Skeletal muscle satellite cell (primary cell): ENCODE measurements around the gene OGDH.
A peak's percentile ranks its signal among the peaks of the same experiment; 100 is the strongest.

Source experiments
- H3K27me3 ChIP-seq: 2 replicates; pipeline ENCODE4 v1.7.0; 2013; ENCODE audit warnings: low read length; ENCODE audit not compliant: control insufficient read depth, insufficient read depth
- H3K36me3 ChIP-seq: 2 replicates; pipeline ENCODE4 v1.7.0; 2013; ENCODE audit warnings: mild to moderate bottlenecking, control low read depth, low read length; ENCODE audit not compliant: insufficient read depth
- H3K4me1 ChIP-seq: 2 replicates; pipeline ENCODE4 v1.7.0; 2013; ENCODE audit warnings: low read length; ENCODE audit not compliant: control insufficient read depth, insufficient read depth
- H3K4me2 ChIP-seq: 2 replicates; pipeline ENCODE4 v1.7.0; 2013; ENCODE audit warnings: mild to moderate bottlenecking, low read length
- H3K4me3 ChIP-seq: 2 replicates; pipeline ENCODE4 v1.7.0; 2013; ENCODE audit warnings: low read length
- H3K9ac ChIP-seq: 2 replicates; pipeline ENCODE4 v1.7.0; 2013; ENCODE audit warnings: mild to moderate bottlenecking, low read depth, low read length, moderate library complexity
- H3K9me3 ChIP-seq: replicated peaks from 2 replicates; pipeline ENCODE4 v1.7.0; 2013; ENCODE audit warnings: mild to moderate bottlenecking, control low read depth, low read length

The OGDH gene

GRCh38 chr7:44755698-44756627, 149.5 kb downstream of the OGDH start:
- H3K4me3 ChIP-seq = no peak overlapping the region
- peak overlapping the region; percentile 4 for H3K9ac ChIP-seq
- H3K4me1 ChIP-seq = peaks cover 10% of the 10 kb centered on the region
- no peak overlapping the region for H3K4me2 ChIP-seq
- no peaks in the 10 kb centered on the region for H3K9me3 ChIP-seq
- no peaks in the 10 kb centered on the region for H3K27me3 ChIP-seq
- H3K36me3 ChIP-seq = peaks cover 27% of the 10 kb centered on the region

- no peaks in the 10 kb centered on the region for H3K27me3 ChIP-seq
- no peaks in the 10 kb centered on the region for H3K9me3 ChIP-seq
- peaks cover 33% of the 10 kb centered on the region for H3K36me3 ChIP-seq
- no peak overlapping the region for H3K4me2 ChIP-seq
- no peak overlapping the region for H3K9ac ChIP-seq
- peaks cover 11% of the 10 kb centered on the region for H3K4me1 ChIP-seq
- H3K4me3 ChIP-seq = no peak overlapping the region
Observed at GRCh38 chr7:44756904-44757303, 150.5 kb downstream of the OGDH start.

GRCh38 chr7:44757311-44757710, 150.9 kb downstream of the OGDH start:
- no peak overlapping the region for H3K4me2 ChIP-seq
- peaks cover 15% of the 10 kb centered on the region for H3K4me1 ChIP-seq
- no peaks in the 10 kb centered on the region for H3K27me3 ChIP-seq
- H3K9ac ChIP-seq = no peak overlapping the region
- no peak overlapping the region for H3K4me3 ChIP-seq
- H3K36me3 ChIP-seq = peaks cover 33% of the 10 kb centered on the region
- no peaks in the 10 kb centered on the region for H3K9me3 ChIP-seq

- Histone ChIP-seq H3K4me1 (peaks cover 20% of the 10 kb centered on the region), H3K4me3 (no peak overlapping the region), H3K27me3 (no peaks in the 10 kb centered on the region), H3K9me3 (no peaks in the 10 kb centered on the region), H3K36me3 (peaks cover 36% of the 10 kb centered on the region), H3K4me2 (no peak overlapping the region), H3K9ac (no peak overlapping the region)
Observed at GRCh38 chr7:44757739-44758138, 151.3 kb downstream of the OGDH start.
